ENCODE measurements around the gene SMARCAL1. TPM values are rescaled to one million over a fixed set of nuclear protein-coding genes. Genes with fewer than 3 reads are reported as not detected.

Gene SMARCAL1
- total RNA-seq, 1 experiment from 2014 or later, result 20.9 TPM

GRCh38 chr2:216465579-216466195 is 53.4 kb downstream of the SMARCAL1 start:
- H3K27ac Mint-ChIP-seq, result no peak overlapping the region
- no peak overlapping the region for H3K4me3 Mint-ChIP-seq
- TF ChIP-seq TCF7 (CRISPR knock-in tag; IDR thresholded peaks at IDR 0.05; ENCODE audit: low read depth) (no peak), RORB (CRISPR knock-in tag; IDR thresholded peaks at IDR 0.05) (no peak), SOX15 (CRISPR knock-in tag; IDR thresholded peaks at IDR 0.05) (no peak), RELA (CRISPR knock-in tag; IDR thresholded peaks at IDR 0.05; ENCODE audit: borderline replicate concordance) (no peak), ZNF416 (CRISPR knock-in tag; IDR thresholded peaks at IDR 0.05) (no peak), NR3C1 (CRISPR knock-in tag; conservative IDR thresholded peaks at IDR 0.05; ENCODE audit: low read depth) (no peak), CTCF (IDR thresholded peaks at IDR 0.05) (no peak)
- TF ChIP-seq, protein P1, sequence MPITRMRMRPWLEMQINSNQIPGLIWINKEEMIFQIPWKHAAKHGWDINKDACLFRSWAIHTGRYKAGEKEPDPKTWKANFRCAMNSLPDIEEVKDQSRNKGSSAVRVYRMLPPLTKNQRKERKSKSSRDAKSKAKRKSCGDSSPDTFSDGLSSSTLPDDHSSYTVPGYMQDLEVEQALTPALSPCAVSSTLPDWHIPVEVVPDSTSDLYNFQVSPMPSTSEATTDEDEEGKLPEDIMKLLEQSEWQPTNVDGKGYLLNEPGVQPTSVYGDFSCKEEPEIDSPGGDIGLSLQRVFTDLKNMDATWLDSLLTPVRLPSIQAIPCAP (CRISPR knock-in tag; IDR thresholded peaks at IDR 0.05), result no peak
- no peaks in the 10 kb centered on the region for H3K4me1 Mint-ChIP-seq
- DNase-seq (ENCODE audit: low spot score), result no peak
- 0 out of 2 replicates have a peak, but pooled peaks cover 5% of the 10 kb centered on the region for H3K36me3 Mint-ChIP-seq
- CTCF ChIA-PET, result interaction anchor here (0.7 kb wide), 1 partner anchor 138 kb away, joined by 3 read pairs; no protein-coding TSS in a partner anchor
- H3K9me3 Mint-ChIP-seq, result no peaks in the 10 kb centered on the region
- ATAC-seq, result no peak
- POLR2A ChIA-PET, result interaction anchor here (0.7 kb wide), 1 partner anchor 14 kb away, joined by 3 read pairs; no protein-coding TSS in a partner anchor
- H3K27me3 Mint-ChIP-seq (ENCODE audit: low read depth), result no peaks in the 10 kb centered on the region

- DNase-seq (ENCODE audit: low spot score) (no peak), ATAC-seq (no peak)
- no peaks in the 10 kb centered on the region for H3K9me3 Mint-ChIP-seq
- TF ChIP-seq ZBTB43 (CRISPR knock-in tag; IDR thresholded peaks at IDR 0.05), result no peak
- TF ChIP-seq RELA (CRISPR knock-in tag; IDR thresholded peaks at IDR 0.05; ENCODE audit: borderline replicate concordance), result no peak
- no peak for TF ChIP-seq RORB (CRISPR knock-in tag; IDR thresholded peaks at IDR 0.05)
- no peak for TF ChIP-seq HMGXB4 (CRISPR knock-in tag; IDR thresholded peaks at IDR 0.05)
- TF ChIP-seq ZNF671 (CRISPR knock-in tag; IDR thresholded peaks at IDR 0.05), result no peak
- TF ChIP-seq, protein P2, sequence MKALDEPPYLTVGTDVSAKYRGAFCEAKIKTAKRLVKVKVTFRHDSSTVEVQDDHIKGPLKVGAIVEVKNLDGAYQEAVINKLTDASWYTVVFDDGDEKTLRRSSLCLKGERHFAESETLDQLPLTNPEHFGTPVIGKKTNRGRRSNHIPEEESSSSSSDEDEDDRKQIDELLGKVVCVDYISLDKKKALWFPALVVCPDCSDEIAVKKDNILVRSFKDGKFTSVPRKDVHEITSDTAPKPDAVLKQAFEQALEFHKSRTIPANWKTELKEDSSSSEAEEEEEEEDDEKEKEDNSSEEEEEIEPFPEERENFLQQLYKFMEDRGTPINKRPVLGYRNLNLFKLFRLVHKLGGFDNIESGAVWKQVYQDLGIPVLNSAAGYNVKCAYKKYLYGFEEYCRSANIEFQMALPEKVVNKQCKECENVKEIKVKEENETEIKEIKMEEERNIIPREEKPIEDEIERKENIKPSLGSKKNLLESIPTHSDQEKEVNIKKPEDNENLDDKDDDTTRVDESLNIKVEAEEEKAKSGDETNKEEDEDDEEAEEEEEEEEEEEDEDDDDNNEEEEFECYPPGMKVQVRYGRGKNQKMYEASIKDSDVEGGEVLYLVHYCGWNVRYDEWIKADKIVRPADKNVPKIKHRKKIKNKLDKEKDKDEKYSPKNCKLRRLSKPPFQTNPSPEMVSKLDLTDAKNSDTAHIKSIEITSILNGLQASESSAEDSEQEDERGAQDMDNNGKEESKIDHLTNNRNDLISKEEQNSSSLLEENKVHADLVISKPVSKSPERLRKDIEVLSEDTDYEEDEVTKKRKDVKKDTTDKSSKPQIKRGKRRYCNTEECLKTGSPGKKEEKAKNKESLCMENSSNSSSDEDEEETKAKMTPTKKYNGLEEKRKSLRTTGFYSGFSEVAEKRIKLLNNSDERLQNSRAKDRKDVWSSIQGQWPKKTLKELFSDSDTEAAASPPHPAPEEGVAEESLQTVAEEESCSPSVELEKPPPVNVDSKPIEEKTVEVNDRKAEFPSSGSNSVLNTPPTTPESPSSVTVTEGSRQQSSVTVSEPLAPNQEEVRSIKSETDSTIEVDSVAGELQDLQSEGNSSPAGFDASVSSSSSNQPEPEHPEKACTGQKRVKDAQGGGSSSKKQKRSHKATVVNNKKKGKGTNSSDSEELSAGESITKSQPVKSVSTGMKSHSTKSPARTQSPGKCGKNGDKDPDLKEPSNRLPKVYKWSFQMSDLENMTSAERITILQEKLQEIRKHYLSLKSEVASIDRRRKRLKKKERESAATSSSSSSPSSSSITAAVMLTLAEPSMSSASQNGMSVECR (CRISPR knock-in tag; IDR thresholded peaks at IDR 0.05; ENCODE audit: borderline replicate concordance), result no peak
- TF ChIP-seq NR1H2 (CRISPR knock-in tag; IDR thresholded peaks at IDR 0.05), result no peak
- TF ChIP-seq PRRX2 (CRISPR knock-in tag; IDR thresholded peaks at IDR 0.05), result no peak
- TF ChIP-seq TCF7 (CRISPR knock-in tag; IDR thresholded peaks at IDR 0.05; ENCODE audit: low read depth), result no peak
- TF ChIP-seq ESRRA (CRISPR knock-in tag; IDR thresholded peaks at IDR 0.05; ENCODE audit: borderline replicate concordance), result no peak
- no peak for TF ChIP-seq ZNF423 (CRISPR knock-in tag; IDR thresholded peaks at IDR 0.05)
- TF ChIP-seq FOXP1 (CRISPR knock-in tag; IDR thresholded peaks at IDR 0.05; ENCODE audit: borderline replicate concordance), result no peak
- no peak for TF ChIP-seq USF1 (CRISPR knock-in tag; IDR thresholded peaks at IDR 0.05)
- 0 out of 2 replicates have a peak, but pooled peaks cover 5% of the 10 kb centered on the region for H3K36me3 Mint-ChIP-seq
- ChIA-PET CTCF (interaction anchor here (0.7 kb wide), 1 partner anchor 169 kb away, joined by 3 read pairs; no protein-coding TSS in a partner anchor), POLR2A (interaction anchor here (0.7 kb wide), 1 partner anchor 56 kb away, joined by 6 read pairs; no protein-coding TSS in a partner anchor)
- H3K4me1 Mint-ChIP-seq, result no peaks in the 10 kb centered on the region
- H3K27ac Mint-ChIP-seq, result no peak overlapping the region
- no peaks in the 10 kb centered on the region for H3K27me3 Mint-ChIP-seq (ENCODE audit: low read depth)
- H3K4me3 Mint-ChIP-seq, result no peak overlapping the region
These were observed 55.6 kb downstream of the SMARCAL1 start for GRCh38 chr2:216467845-216468244.
